GM13976 (cell line): ENCODE measurements around the gene SLC22A7.

Experiments
- DNase-seq: peaks from one replicate; pipeline ENCODE4 v3.0.0; 2012; ENCODE audit warnings: low spot score
- CTCF ChIP-seq: IDR thresholded peaks from 2 replicates; pipeline ENCODE4 v1.5.1; 2012; ENCODE audit warnings: borderline replicate concordance, mild to moderate bottlenecking; ENCODE audit not compliant: insufficient read depth; ENCODE audit errors: extremely low read depth, missing control alignments, control extremely low read depth
- in situ Hi-C: fragments of 300-500 bp; cut with MboI; formaldehyde crosslinking; loops from one replicate; pipeline ENCODE4 v1.12.0; 2022; ENCODE audit warnings: low sequenced_read_pairs, mixed read lengths, inconsistent platforms; ENCODE audit not compliant: unreplicated experiment

The SLC22A7 gene

GRCh38 chr6:43276577-43277305 lies 21.3 kb upstream of the SLC22A7 start:
- TF ChIP-seq CTCF: no peak
- in situ Hi-C loops: no loop called here
- DNase-seq: no peak

GRCh38 chr6:43277306-43277642 lies 20.8 kb upstream of the SLC22A7 start:
- DNase-seq: no peak
- no peak for TF ChIP-seq CTCF
- in situ Hi-C loops: no loop called here

- in situ Hi-C loops: no loop called here
- DNase-seq: no peak
- TF ChIP-seq CTCF: no peak
Measured at GRCh38 chr6:43277643-43278523, 20.2 kb upstream of the SLC22A7 start.

- in situ Hi-C loops: no loop called here
- no peak for DNase-seq
- no peak for TF ChIP-seq CTCF
Measured at GRCh38 chr6:43278524-43279078, 19.5 kb upstream of the SLC22A7 start.

- no peak for TF ChIP-seq CTCF
- in situ Hi-C loops: no loop called here
- no peak for DNase-seq
Measured at GRCh38 chr6:43280234-43280633, 17.8 kb upstream of the SLC22A7 start.

- no peak for TF ChIP-seq CTCF
- DNase-seq: no peak
- in situ Hi-C loops: no loop called here
Measured at GRCh38 chr6:43282060-43282459, 16.0 kb upstream of the SLC22A7 start.
